Neuronal stem cell (in vitro differentiated cells): Measurements from ENCODE around the gene PNMA8C.

Source experiments
- DNase-seq: peaks from one replicate; pipeline ENCODE4 v3.0.0-alpha.2; 2013; ENCODE audit warnings: low spot score
- H2AFZ ChIP-seq: one replicate; pipeline ENCODE4 v1.6.1; 2013; ENCODE audit warnings: mild to moderate bottlenecking, low read length, inconsistent platforms
- H2AK5ac ChIP-seq: 2 replicates; pipeline ENCODE4 v1.6.1; 2013; ENCODE audit warnings: low read depth, mild to moderate bottlenecking, inconsistent platforms, low read length, moderate library complexity, mixed read lengths
- H2BK120ac ChIP-seq: 2 replicates; pipeline ENCODE4 v1.6.1; 2013; ENCODE audit warnings: low read depth, mild to moderate bottlenecking, inconsistent platforms, low read length, moderate library complexity, mixed read lengths
- H2BK12ac ChIP-seq: one replicate; pipeline ENCODE4 v1.6.1; 2013; ENCODE audit warnings: low read length, inconsistent platforms
- H2BK15ac ChIP-seq: 2 replicates; pipeline ENCODE4 v1.6.1; 2013; ENCODE audit warnings: mild to moderate bottlenecking, low read length, inconsistent platforms, mixed read lengths
- H2BK5ac ChIP-seq: one replicate; pipeline ENCODE4 v1.6.1; 2013; ENCODE audit warnings: inconsistent platforms, mild to moderate bottlenecking, low read length, moderate library complexity
- H3K14ac ChIP-seq: one replicate; pipeline ENCODE4 v1.6.1; 2013; ENCODE audit warnings: low read length, inconsistent platforms
- H3K18ac ChIP-seq: 2 replicates; pipeline ENCODE4 v1.6.1; 2013; ENCODE audit warnings: low read length, inconsistent platforms
- H3K23ac ChIP-seq: 2 replicates; pipeline ENCODE4 v1.6.1; 2013; ENCODE audit warnings: low read depth, mild to moderate bottlenecking, mixed read lengths, low read length, inconsistent platforms; ENCODE audit not compliant: poor library complexity
- H3K27ac ChIP-seq: replicated peaks from 3 replicates; pipeline ENCODE4 v1.5.1; 2013; ENCODE audit warnings: low read length, inconsistent platforms
- H3K27me3 ChIP-seq, 3 experiments: 2 replicates each; pipeline ENCODE4 v1.6.1; 2013; ENCODE audit warnings: low read length in 3 of 3, mild to moderate bottlenecking in 2 of 3, inconsistent platforms in 1 of 3, low read depth in 1 of 3, mixed read lengths in 1 of 3, moderate library complexity in 1 of 3; ENCODE audit not compliant: control insufficient read depth in 3 of 3, insufficient read depth in 3 of 3
- H3K36me3 ChIP-seq, 2 donors: replicated peaks in 1 of 2; 2 replicates each; pipeline ENCODE4 v1.6.1; 2013; ENCODE audit warnings: low read length in 2 of 2; ENCODE audit not compliant: control insufficient read depth in 2 of 2, insufficient read depth in 2 of 2
- H3K4ac ChIP-seq: 2 replicates; pipeline ENCODE4 v1.6.1; 2013; ENCODE audit warnings: inconsistent platforms, mild to moderate bottlenecking, low read length, moderate library complexity
- H3K4me1 ChIP-seq, 2 donors: 1 replicate in 1 of 2; 2 replicates in 1 of 2; pipeline ENCODE4 v1.6.1; 2013; ENCODE audit warnings: low read length in 2 of 2, low read depth in 1 of 2; ENCODE audit not compliant: control insufficient read depth in 2 of 2, insufficient read depth in 1 of 2
- H3K4me2 ChIP-seq: one replicate; pipeline ENCODE4 v1.6.1; 2013; ENCODE audit warnings: mild to moderate bottlenecking, low read length, inconsistent platforms; ENCODE audit not compliant: insufficient read depth, poor library complexity, severe bottlenecking
- H3K4me3 ChIP-seq, 2 donors: 2 replicates each; pipeline ENCODE4 v1.5.1; 2013; ENCODE audit warnings: low read length in 2 of 2, mild to moderate bottlenecking in 2 of 2, inconsistent platforms in 1 of 2, moderate library complexity in 1 of 2
- H3K79me1 ChIP-seq: one replicate; pipeline ENCODE4 v1.6.1; 2013; ENCODE audit warnings: low read depth, mild to moderate bottlenecking, inconsistent platforms, low read length, moderate library complexity
- H3K9ac ChIP-seq: one replicate; pipeline ENCODE4 v1.6.1; 2013; ENCODE audit warnings: mild to moderate bottlenecking, low read depth, low read length, inconsistent platforms; ENCODE audit not compliant: poor library complexity
- H3K9me3 ChIP-seq, 2 donors: replicated peaks in 1 of 2; 2 replicates each; pipeline versions ENCODE3 to v1.6.1; 2013; ENCODE audit warnings: low read length in 2 of 2, mild to moderate bottlenecking in 2 of 2, inconsistent platforms in 1 of 2, low read depth in 1 of 2, mixed read lengths in 1 of 2, moderate library complexity in 1 of 2; ENCODE audit not compliant: control insufficient read depth in 2 of 2, insufficient read depth in 1 of 2
- H4K8ac ChIP-seq: one replicate; pipeline ENCODE4 v1.6.1; 2013; ENCODE audit warnings: low read depth, mild to moderate bottlenecking, inconsistent platforms, low read length, moderate library complexity
- H4K91ac ChIP-seq: one replicate; pipeline ENCODE4 v1.6.1; 2013; ENCODE audit warnings: low read length, low read depth, mild to moderate bottlenecking, inconsistent platforms; ENCODE audit not compliant: poor library complexity
- WGBS, 2 donors: extraction: QIAGEN DNeasy Blood & Tissue Kit; methylation state at CpG; one replicate each; pipeline ENCODE4 v1.1.7; 2013; ENCODE audit warnings: missing lambda C conversion rate in 2 of 2, mixed read lengths in 1 of 2; ENCODE audit not compliant: insufficient read length in 2 of 2, insufficient replicate concordance in 1 of 2; ENCODE audit errors: extremely low coverage in 2 of 2; 5-methylcytosine and 5-hydroxymethylcytosine counted together

The PNMA8C gene

GRCh38 chr19:46391296-46392251 lies 37.2 kb downstream of the PNMA8C start:
- peaks cover 39 to 73% of the 10 kb centered on the region in 2 donors for H3K36me3 ChIP-seq
- no peak for DNase-seq
- no peak overlapping the region for H4K91ac ChIP-seq
- H3K4ac ChIP-seq, result no peak overlapping the region
- H2AFZ ChIP-seq, result no peak overlapping the region
- no peak overlapping the region for H2BK15ac ChIP-seq
- H2BK5ac ChIP-seq, result peak overlapping the region; percentile 19
- no peak overlapping the region for H3K4me3 ChIP-seq
- H3K4me1 ChIP-seq, result peaks cover 0 to 3% of the 10 kb centered on the region in 2 donors
- no peaks in the 10 kb centered on the region for H3K27me3 ChIP-seq
- H3K4me2 ChIP-seq, result no peak overlapping the region
- no peak overlapping the region for H2BK12ac ChIP-seq
- no peak overlapping the region for H3K9ac ChIP-seq
- no peak overlapping the region for H4K8ac ChIP-seq
- H3K18ac ChIP-seq, result no peak overlapping the region
- H3K27ac ChIP-seq, result no peak overlapping the region
- no peak overlapping the region for H3K14ac ChIP-seq
- H3K9me3 ChIP-seq, result peaks cover 6 to 8% of the 10 kb centered on the region in 2 donors
- no peak overlapping the region for H2AK5ac ChIP-seq
- H2BK120ac ChIP-seq, result no peak overlapping the region
- H3K23ac ChIP-seq, result no peak overlapping the region
- peaks cover 6% of the 10 kb centered on the region for H3K79me1 ChIP-seq
- no CpG with 5 or more reads among the region's 33 CpGs for WGBS, 2 donors

- Histone ChIP-seq H3K27ac (no peak overlapping the region), H3K4me2 (no peak overlapping the region), H3K36me3 (peaks cover 45 to 80% of the 10 kb centered on the region in 2 donors), H3K14ac (no peak overlapping the region), H2BK120ac (no peak overlapping the region), H3K9ac (peak overlapping the region; percentile 78), H3K4me3 (no peak overlapping the region), H2AFZ (no peak overlapping the region), H4K91ac (peak overlapping the region; percentile 7), H2AK5ac (no peak overlapping the region), H3K18ac (no peak overlapping the region), H4K8ac (no peak overlapping the region), H3K79me1 (peaks cover 6% of the 10 kb centered on the region), H2BK15ac (no peak overlapping the region), H3K23ac (no peak overlapping the region), H2BK5ac (no peak overlapping the region), H3K4me1 (peaks cover 0 to 2% of the 10 kb centered on the region in 2 donors), H2BK12ac (peak overlapping the region; percentile 58), H3K9me3 (peaks cover 6 to 8% of the 10 kb centered on the region in 2 donors), H3K4ac (no peak overlapping the region), H3K27me3 (no peaks in the 10 kb centered on the region)
- no CpG with 5 or more reads among the region's 18 CpGs for WGBS, 2 donors
- no peak for DNase-seq
Measured at GRCh38 chr19:46390866-46391265, 37.9 kb downstream of the PNMA8C start.

GRCh38 chr19:46390121-46390858 lies 38.4 kb downstream of the PNMA8C start:
- H3K4me3 ChIP-seq, result peak overlapping the region in 1 of 2 donors; percentile 16
- H3K4me1 ChIP-seq, result no peaks in the 10 kb centered on the region
- no peak for DNase-seq
- no peak overlapping the region for H3K18ac ChIP-seq
- no peaks in the 10 kb centered on the region for H3K27me3 ChIP-seq
- no peak overlapping the region for H3K14ac ChIP-seq
- no peak overlapping the region for H4K91ac ChIP-seq
- H2AFZ ChIP-seq, result no peak overlapping the region
- H3K9ac ChIP-seq, result no peak overlapping the region
- no peak overlapping the region for H2AK5ac ChIP-seq
- H3K9me3 ChIP-seq, result peaks cover 6 to 8% of the 10 kb centered on the region in 2 donors
- H2BK12ac ChIP-seq, result no peak overlapping the region
- peaks cover 6% of the 10 kb centered on the region for H3K79me1 ChIP-seq
- no peak overlapping the region for H3K4ac ChIP-seq
- H3K27ac ChIP-seq, result no peak overlapping the region
- H2BK15ac ChIP-seq, result no peak overlapping the region
- H3K36me3 ChIP-seq, result peaks cover 46 to 85% of the 10 kb centered on the region in 2 donors
- H4K8ac ChIP-seq, result no peak overlapping the region
- peak overlapping the region; percentile 21 for H2BK5ac ChIP-seq
- H3K23ac ChIP-seq, result no peak overlapping the region
- no peak overlapping the region for H3K4me2 ChIP-seq
- WGBS, 2 donors, result no CpG with 5 or more reads among the region's 16 CpGs
- H2BK120ac ChIP-seq, result no peak overlapping the region
